H9 (cell line): Measurements from ENCODE around the gene BHLHE23. TPM values are rescaled to one million over a fixed set of nuclear protein-coding genes. Genes with fewer than 3 reads are reported as not detected.

Source experiments
- DNase-seq: peaks from one replicate; pipeline ENCODE4 v3.0.0-alpha.2; 2017
- H2AFZ ChIP-seq: one replicate; pipeline ENCODE4 v1.6.1; 2013; ENCODE audit warnings: mild to moderate bottlenecking, low read length, control low read depth, moderate library complexity
- H2AK5ac ChIP-seq: 2 replicates; pipeline ENCODE4 v1.6.1; 2013; ENCODE audit warnings: low read length, control low read depth, mixed read lengths; ENCODE audit not compliant: insufficient read length
- H2BK120ac ChIP-seq: one replicate; pipeline ENCODE4 v1.6.1; 2013; ENCODE audit warnings: low read depth, mild to moderate bottlenecking, low read length, control low read depth, inconsistent platforms; ENCODE audit not compliant: poor library complexity, severe bottlenecking
- H2BK12ac ChIP-seq: 2 replicates; pipeline ENCODE4 v1.6.1; 2013; ENCODE audit warnings: low read length, control low read depth, mixed read lengths, low read depth; ENCODE audit not compliant: insufficient read length
- H2BK15ac ChIP-seq: 2 replicates; pipeline ENCODE4 v1.6.1; 2013; ENCODE audit warnings: low read depth, low read length, control low read depth
- H2BK20ac ChIP-seq: one replicate; pipeline ENCODE4 v1.6.1; 2013; ENCODE audit warnings: low read depth, mild to moderate bottlenecking, low read length, control low read depth, inconsistent platforms; ENCODE audit not compliant: poor library complexity, severe bottlenecking
- H2BK5ac ChIP-seq: 2 replicates; pipeline ENCODE4 v1.6.1; 2013; ENCODE audit warnings: low read length, control low read depth, mixed read lengths; ENCODE audit not compliant: insufficient read length
- H3K14ac ChIP-seq: 2 replicates; pipeline ENCODE4 v1.6.1; 2013; ENCODE audit warnings: low read length, control low read depth; ENCODE audit not compliant: insufficient read depth
- H3K18ac ChIP-seq: 2 replicates; pipeline ENCODE4 v1.6.1; 2013; ENCODE audit warnings: low read depth, mild to moderate bottlenecking, mixed read lengths, low read length, control low read depth; ENCODE audit not compliant: insufficient read length
- H3K23ac ChIP-seq: 2 replicates; pipeline ENCODE4 v1.6.1; 2013; ENCODE audit warnings: low read length, control low read depth, mixed read lengths, low read depth; ENCODE audit not compliant: insufficient read length
- H3K23me2 ChIP-seq: 2 replicates; pipeline ENCODE4 v1.6.1; 2013; ENCODE audit warnings: low read depth, mild to moderate bottlenecking, mixed read lengths, low read length, control low read depth; ENCODE audit not compliant: insufficient read length, poor library complexity, severe bottlenecking
- H3K27ac ChIP-seq: 2 replicates; pipeline ENCODE4 v1.5.1; 2013; ENCODE audit warnings: low read length, control low read depth, mixed read lengths, low read depth; ENCODE audit not compliant: insufficient read length
- H3K27me3 ChIP-seq: 2 replicates; pipeline ENCODE4 v1.6.1; 2013; ENCODE audit warnings: low read length, control low read depth, inconsistent platforms; ENCODE audit not compliant: insufficient read depth
- H3K4ac ChIP-seq: 2 replicates; pipeline ENCODE4 v1.6.1; 2013; ENCODE audit warnings: low read depth, mild to moderate bottlenecking, control low read depth, inconsistent platforms, low read length, moderate library complexity
- H3K4me1 ChIP-seq: 2 replicates; pipeline ENCODE4 v1.6.1; 2013; ENCODE audit warnings: low read length, control low read depth, inconsistent platforms; ENCODE audit not compliant: insufficient read depth
- H3K4me2 ChIP-seq: 2 replicates; pipeline ENCODE4 v1.6.1; 2013; ENCODE audit warnings: low read length, control low read depth, mixed read lengths; ENCODE audit not compliant: insufficient read length, insufficient read depth
- H3K56ac ChIP-seq: 2 replicates; pipeline ENCODE4 v1.6.1; 2013; ENCODE audit warnings: low read depth, mild to moderate bottlenecking, mixed read lengths, low read length, control low read depth; ENCODE audit not compliant: insufficient read length
- H3K79me1 ChIP-seq: 2 replicates; pipeline ENCODE4 v1.6.1; 2013; ENCODE audit warnings: low read depth, mild to moderate bottlenecking, moderate library complexity, low read length, control low read depth, inconsistent platforms; ENCODE audit not compliant: insufficient read depth, poor library complexity, severe bottlenecking
- H3K79me2 ChIP-seq: 2 replicates; pipeline ENCODE4 v1.6.1; 2013; ENCODE audit warnings: low read length, control low read depth, inconsistent platforms; ENCODE audit not compliant: insufficient read depth
- H3K9ac ChIP-seq: 2 replicates; pipeline ENCODE4 v1.6.1; 2013; ENCODE audit warnings: low read length, control low read depth, mixed read lengths; ENCODE audit not compliant: insufficient read length; ENCODE audit errors: extremely low read depth
- H3K9me3 ChIP-seq: one replicate; pipeline ENCODE4 v1.6.1; 2013; ENCODE audit warnings: low read depth, low read length, inconsistent platforms; ENCODE audit not compliant: control insufficient read depth
- H3T11ph ChIP-seq: one replicate; pipeline ENCODE4 v1.6.1; 2013; ENCODE audit warnings: mild to moderate bottlenecking, low read length, control low read depth, inconsistent platforms
- H4K20me1 ChIP-seq: one replicate; pipeline ENCODE4 v1.6.1; 2013; ENCODE audit not compliant: control insufficient read depth, insufficient read length, insufficient read depth
- H4K5ac ChIP-seq: 2 replicates; pipeline ENCODE4 v1.6.1; 2013; ENCODE audit warnings: low read depth, mild to moderate bottlenecking, mixed read lengths, low read length, control low read depth; ENCODE audit not compliant: insufficient read length
- H4K8ac ChIP-seq: replicated peaks from 2 replicates; pipeline ENCODE4 v1.6.1; 2013; ENCODE audit warnings: low read length, control low read depth, mixed read lengths, low read depth; ENCODE audit not compliant: insufficient read length
- H4K91ac ChIP-seq: 2 replicates; pipeline ENCODE4 v1.6.1; 2013; ENCODE audit warnings: low read depth, mild to moderate bottlenecking, moderate library complexity, mixed read lengths, low read length, control low read depth; ENCODE audit not compliant: insufficient read length
- H3K27ac Mint-ChIP-seq, 3 experiments: 2 replicates in 2 of 3; 3 replicates in 1 of 3; pipeline ENCODE4 v1.8.0; 2020 to 2021; ENCODE audit warnings: mixed read lengths in 3 of 3, mild to moderate bottlenecking in 1 of 3, moderate library complexity in 1 of 3
- H3K27me3 Mint-ChIP-seq: 2 replicates; pipeline ENCODE4 v1.8.0; 2021; ENCODE audit warnings: low read depth, mild to moderate bottlenecking, moderate library complexity, mixed read lengths
- H3K36me3 Mint-ChIP-seq, 3 experiments: 2 replicates in 2 of 3; 3 replicates in 1 of 3; pipeline ENCODE4 v1.8.0; 2020 to 2021; ENCODE audit warnings: low read depth in 3 of 3, mixed read lengths in 3 of 3; ENCODE audit not compliant: insufficient read depth in 1 of 3
- H3K4me1 Mint-ChIP-seq, 2 experiments: 2 replicates each; pipeline ENCODE4 v1.8.0; 2020; ENCODE audit warnings: mixed read lengths in 2 of 2
- H3K4me3 Mint-ChIP-seq, 2 experiments: 2 replicates in 1 of 2; 3 replicates in 1 of 2; pipeline ENCODE4 v1.8.0; 2020 to 2021; ENCODE audit warnings: mild to moderate bottlenecking in 2 of 2, mixed read lengths in 2 of 2, moderate library complexity in 1 of 2
- H3K9me3 Mint-ChIP-seq, 2 experiments: 2 replicates in 1 of 2; 3 replicates in 1 of 2; pipeline ENCODE4 v1.8.0; 2020; ENCODE audit warnings: mild to moderate bottlenecking in 2 of 2, mixed read lengths in 2 of 2, moderate library complexity in 1 of 2
- CTCF ChIP-seq: fragments of 200-600 bp; sonication (generic); conservative IDR thresholded peaks from 3 replicates; pipeline ENCODE4 v1.8.0; 2021; ENCODE audit warnings: antibody characterized with exemption, mild to moderate bottlenecking
- WGBS: extraction: QIAGEN DNeasy Blood & Tissue Kit; methylation state at CpG from one replicate; pipeline ENCODE4 v1.1.7; 2013; ENCODE audit warnings: missing lambda C conversion rate, low lambda C conversion rate, mixed read lengths; ENCODE audit not compliant: insufficient read length; ENCODE audit errors: extremely low coverage; 5-methylcytosine and 5-hydroxymethylcytosine counted together
- total RNA-seq: library from RNA; stranded (reverse); gene quantifications from 2 replicates; pipeline ENCODE4 v1.2.1, GENCODE V29; 2021

Gene BHLHE23
- total RNA-seq, 1 experiment from 2014 or later: 0.35 TPM

- Histone ChIP-seq H2BK5ac (no peak overlapping the region), H4K91ac (no peak overlapping the region), H2BK15ac (no peak overlapping the region), H3K27ac (no peak overlapping the region), H4K8ac (no peak overlapping the region), H3K23me2 (peaks cover 16% of the 10 kb centered on the region), H3K79me2 (no peaks in the 10 kb centered on the region), H3K14ac (no peak overlapping the region; the same call in 1 of the 2 replicates), H3K9ac (no peak overlapping the region), H3K79me1 (no peaks in the 10 kb centered on the region), H3K23ac (no peak overlapping the region), H4K20me1 (no peaks in the 10 kb centered on the region), H3K4ac (no peak overlapping the region), H4K5ac (no peak overlapping the region), H2BK12ac (no peak overlapping the region), H2AFZ (no peak overlapping the region), H3T11ph (no peak overlapping the region), H3K18ac (no peak overlapping the region), H2BK120ac (no peak overlapping the region), H3K56ac (no peak overlapping the region), H2BK20ac (no peak overlapping the region), H3K4me1 (peaks cover 2% of the 10 kb centered on the region; the same call in 1 of the 2 replicates), H3K9me3 (no peaks in the 10 kb centered on the region), H2AK5ac (no peak overlapping the region), H3K27me3 (peaks cover 59% of the 10 kb centered on the region), H3K4me2 (peak overlapping the region; percentile 13)
- Mint-ChIP-seq H3K27me3 (peaks cover 91% of the 10 kb centered on the region), H3K36me3 (peaks cover under 1 to 6% (median under 1%) of the 10 kb centered on the region in 3 experiments; a peak in 4 of 7 replicates), H3K4me3 (peak overlapping the region; percentile 31 to 59; a peak in 4 of 5 replicates), H3K9me3 (peaks cover 7 to 9% of the 10 kb centered on the region in 2 experiments), H3K27ac (no peak overlapping the region; a peak in 1 of 7 replicates), H3K4me1 (peaks cover 22 to 33% of the 10 kb centered on the region in 2 experiments)
- no peak for DNase-seq
- WGBS: no CpG with 5 or more reads among the region's 46 CpGs
- no peak for TF ChIP-seq CTCF
Observed at GRCh38 chr20:63007646-63008488, 1.1 kb upstream of the BHLHE23 start.
